Stimulated activated memory B cell treated with anti-CD40 and anti-IgM and Interleukin-4, amounts not matched to agents 10 μg/mL and 1 μg/mL and 100 μg/mL, for 72 hours (primary cell): ENCODE measurements around the gene SLC38A3.
A peak's percentile ranks its signal among the peaks of the same experiment; 100 is the strongest.
"Not testable (repeated sequence)": the region's sequence is repeated elsewhere in the genome, so short reads cannot be mapped to it uniquely, and the experiment has no call there.

Experiments used
- ATAC-seq: fragments of 150-1000 bp; cut with Tn5 transposase; 2 replicates; pipeline ENCODE4 v1.10.0; 2021
- H3K27ac Mint-ChIP-seq: one replicate; pipeline ENCODE4 v1.8.0; 2022; ENCODE audit warnings: mild to moderate bottlenecking, mixed read lengths
- H3K27me3 Mint-ChIP-seq: one replicate; pipeline ENCODE4 v1.8.0; 2022; ENCODE audit warnings: mixed read lengths
- H3K36me3 Mint-ChIP-seq: one replicate; pipeline ENCODE4 v1.8.0; 2022; ENCODE audit warnings: mixed read lengths
- H3K4me1 Mint-ChIP-seq: one replicate; pipeline ENCODE4 v1.8.0; 2022; ENCODE audit warnings: mixed read lengths
- H3K4me3 Mint-ChIP-seq: one replicate; pipeline ENCODE4 v1.8.0; 2022; ENCODE audit warnings: mild to moderate bottlenecking, moderate library complexity, mixed read lengths
- H3K9me3 Mint-ChIP-seq: one replicate; pipeline ENCODE4 v1.8.0; 2022; ENCODE audit warnings: mixed read lengths

The SLC38A3 gene

GRCh38 chr3:50208677-50209344 lies 3.7 kb downstream of the SLC38A3 start:
- H3K4me3 Mint-ChIP-seq, result no peak overlapping the region
- no peaks in the 10 kb centered on the region for H3K9me3 Mint-ChIP-seq
- H3K27me3 Mint-ChIP-seq, result peaks cover 69% of the 10 kb centered on the region
- no peak overlapping the region for H3K27ac Mint-ChIP-seq
- H3K36me3 Mint-ChIP-seq, result no peaks in the 10 kb centered on the region
- H3K4me1 Mint-ChIP-seq, result no peaks in the 10 kb centered on the region
- no peak for ATAC-seq

GRCh38 chr3:50210176-50210509 lies 5.1 kb downstream of the SLC38A3 start:
- no peaks in the 10 kb centered on the region for H3K4me1 Mint-ChIP-seq
- H3K36me3 Mint-ChIP-seq, result no peaks in the 10 kb centered on the region
- peaks cover 69% of the 10 kb centered on the region for H3K27me3 Mint-ChIP-seq
- no peak overlapping the region for H3K4me3 Mint-ChIP-seq
- H3K9me3 Mint-ChIP-seq, result no peaks in the 10 kb centered on the region
- H3K27ac Mint-ChIP-seq, result no peak overlapping the region
- no peak for ATAC-seq

DNA sequence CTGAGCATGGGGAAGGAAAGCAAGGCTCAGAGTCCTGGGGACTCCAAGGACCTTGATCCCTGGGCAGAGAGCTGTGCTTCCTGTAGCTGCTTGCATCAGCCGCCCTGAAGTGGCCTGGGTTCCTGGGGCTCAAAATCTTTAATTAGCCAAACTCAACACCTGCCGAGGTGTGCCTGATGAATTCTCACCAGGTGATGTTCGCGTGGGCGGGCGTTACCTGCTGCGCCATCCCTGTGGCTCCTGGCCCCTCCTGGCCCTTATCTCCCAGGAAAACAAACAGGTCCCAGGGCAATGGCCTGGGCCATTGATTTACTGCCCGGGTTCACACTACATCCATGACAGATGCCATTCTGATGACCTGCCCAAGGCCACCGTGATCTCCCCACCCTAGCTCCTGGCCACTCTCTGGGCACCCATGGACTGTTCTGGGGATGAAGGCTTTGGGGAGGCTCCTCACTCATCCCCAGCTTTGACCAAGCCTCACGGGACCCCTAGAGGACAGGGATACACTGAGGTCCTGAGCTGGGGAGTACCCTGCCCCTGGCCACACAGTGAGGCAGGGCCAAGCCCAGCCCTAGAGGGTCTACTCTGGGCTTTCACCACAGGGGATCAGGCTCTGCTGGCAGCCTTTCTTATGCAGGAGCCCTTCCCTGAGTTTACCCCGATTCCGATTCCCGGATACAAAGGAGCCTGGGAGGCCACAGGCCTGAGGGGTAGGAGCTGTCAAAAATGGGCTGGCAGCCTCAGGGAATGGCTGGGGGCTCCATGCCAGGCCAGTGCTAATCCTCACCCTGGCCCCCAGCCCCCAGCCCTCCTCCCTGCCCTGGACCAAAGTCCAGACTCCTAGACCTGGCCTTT lies 5.7 kb downstream of the SLC38A3 start:
- ATAC-seq, result no peak
- Mint-ChIP-seq H3K4me1 (no peaks in the 10 kb centered on the region), H3K9me3 (no peaks in the 10 kb centered on the region), H3K4me3 (no peak overlapping the region), H3K27ac (no peak overlapping the region), H3K27me3 (peaks cover 68% of the 10 kb centered on the region), H3K36me3 (no peaks in the 10 kb centered on the region)

DNA sequence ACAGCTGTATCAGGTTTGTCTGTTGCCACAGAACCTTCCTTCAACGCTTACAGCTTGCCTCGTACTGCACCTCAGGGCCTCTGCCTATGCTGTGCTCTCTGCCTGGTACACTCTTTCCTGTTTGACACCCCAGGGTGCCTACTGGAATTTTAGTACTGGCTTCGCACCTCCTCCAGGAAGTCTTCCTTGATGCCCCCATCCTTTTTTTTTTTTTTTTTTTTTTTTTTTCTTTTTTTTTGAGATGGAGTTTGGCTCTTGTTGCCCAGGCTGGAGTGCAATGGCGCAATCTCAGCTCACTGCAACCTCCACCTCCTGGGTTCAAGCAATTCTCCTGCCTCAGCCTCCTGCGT lies 6.3 kb downstream of the SLC38A3 start:
- not testable (repeated sequence) for ATAC-seq, H3K36me3 Mint-ChIP-seq, H3K27ac Mint-ChIP-seq, H3K9me3 Mint-ChIP-seq, H3K4me1 Mint-ChIP-seq, H3K4me3 Mint-ChIP-seq
- H3K27me3 Mint-ChIP-seq, result peaks cover 64% of the 10 kb centered on the region

DNA sequence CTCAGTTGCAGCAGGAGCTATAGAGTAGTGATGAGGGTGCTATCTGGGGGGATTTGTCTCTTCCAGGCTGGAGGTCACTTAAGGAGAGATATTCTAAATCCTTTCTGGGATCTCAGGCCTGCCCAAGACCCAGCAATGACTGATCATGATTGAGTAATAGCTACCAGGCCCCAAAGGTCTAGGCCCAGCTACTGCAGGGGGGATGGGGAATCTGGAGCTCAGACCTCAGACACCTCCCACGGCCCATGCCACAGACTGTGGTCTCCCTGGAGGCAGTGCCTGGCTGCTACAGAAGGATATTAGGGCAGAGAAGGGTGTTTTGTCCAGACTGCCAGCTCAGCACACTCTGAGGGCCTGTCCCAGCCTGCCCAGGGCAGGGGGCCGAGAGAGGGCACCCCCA lies 6.9 kb downstream of the SLC38A3 start:
- no peaks in the 10 kb centered on the region for H3K4me1 Mint-ChIP-seq
- peaks cover 60% of the 10 kb centered on the region for H3K27me3 Mint-ChIP-seq
- no peak overlapping the region for H3K27ac Mint-ChIP-seq
- H3K4me3 Mint-ChIP-seq, result no peak overlapping the region
- no peaks in the 10 kb centered on the region for H3K36me3 Mint-ChIP-seq
- no peaks in the 10 kb centered on the region for H3K9me3 Mint-ChIP-seq
- ATAC-seq, result no peak

DNA sequence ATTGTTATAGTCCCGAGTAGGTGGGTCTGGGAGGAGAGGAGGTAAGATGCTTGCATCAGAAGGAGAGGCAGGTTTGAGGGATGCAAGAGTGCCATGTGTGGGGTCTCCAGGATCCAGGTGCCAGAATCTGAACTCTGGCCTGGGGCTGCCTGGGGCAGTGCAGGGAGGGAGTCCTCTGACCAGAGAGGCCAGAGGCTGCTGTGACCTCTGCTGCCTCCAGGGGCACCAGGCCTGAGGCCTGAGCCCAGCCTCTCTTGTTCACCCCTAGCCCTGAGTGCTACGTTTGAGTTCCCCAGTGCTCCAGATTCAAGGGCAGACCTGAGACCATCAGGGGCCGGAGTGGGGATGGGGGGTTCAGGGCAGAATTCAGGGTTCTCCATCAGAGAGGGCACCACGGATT lies 7.4 kb downstream of the SLC38A3 start:
- Mint-ChIP-seq H3K4me3 (no peak overlapping the region), H3K27me3 (peaks cover 62% of the 10 kb centered on the region), H3K4me1 (no peaks in the 10 kb centered on the region), H3K9me3 (no peaks in the 10 kb centered on the region), H3K27ac (no peak overlapping the region), H3K36me3 (no peaks in the 10 kb centered on the region)
- no peak for ATAC-seq

DNA sequence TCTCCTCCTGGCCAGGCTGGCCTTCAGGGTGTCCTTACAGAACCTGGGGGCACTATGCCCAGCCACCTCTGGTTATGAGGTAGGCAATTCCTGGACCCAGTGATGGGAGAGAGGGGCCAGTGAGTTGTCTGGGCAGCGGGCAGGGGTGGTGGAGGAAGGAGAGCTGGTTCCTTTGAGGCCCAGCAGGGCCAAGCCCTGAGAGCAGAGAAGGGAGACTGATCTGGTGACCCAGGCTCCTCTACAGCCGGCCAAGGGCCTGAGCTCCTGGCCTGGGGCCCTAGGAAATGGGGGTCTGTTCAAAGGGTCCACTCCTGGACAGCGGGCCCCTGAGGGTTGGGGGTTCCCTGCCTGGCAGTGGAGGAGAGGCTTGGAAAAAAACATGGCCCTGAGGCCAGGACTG lies 7.9 kb downstream of the SLC38A3 start:
- H3K9me3 Mint-ChIP-seq, result no peaks in the 10 kb centered on the region
- no peak overlapping the region for H3K4me3 Mint-ChIP-seq
- H3K4me1 Mint-ChIP-seq, result no peaks in the 10 kb centered on the region
- no peak overlapping the region for H3K27ac Mint-ChIP-seq
- peaks cover 60% of the 10 kb centered on the region for H3K27me3 Mint-ChIP-seq
- H3K36me3 Mint-ChIP-seq, result no peaks in the 10 kb centered on the region
- no peak for ATAC-seq

DNA sequence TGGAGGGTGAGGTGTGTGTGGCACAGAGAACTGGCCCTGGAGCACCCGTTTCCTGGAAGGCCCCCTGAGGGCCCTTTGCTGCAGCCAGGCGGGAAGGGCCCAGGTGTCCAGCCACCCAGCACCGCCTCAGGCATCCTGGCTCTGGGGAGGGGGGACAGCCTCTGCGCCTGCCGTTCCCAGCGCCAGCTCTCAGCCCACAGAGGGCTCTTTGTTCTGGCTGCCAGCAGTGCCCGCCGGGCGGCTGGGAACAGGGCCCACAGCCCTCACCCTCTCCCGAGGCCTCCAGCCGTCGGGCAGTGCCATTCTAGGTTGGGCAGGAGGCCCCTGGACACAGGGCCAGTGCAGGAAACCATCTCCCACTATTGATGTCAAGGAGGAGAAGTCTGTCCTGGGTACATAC lies 8.3 kb downstream of the SLC38A3 start:
- H3K4me1 Mint-ChIP-seq, result no peaks in the 10 kb centered on the region
- no peak for ATAC-seq
- no peak overlapping the region for H3K27ac Mint-ChIP-seq
- H3K9me3 Mint-ChIP-seq, result no peaks in the 10 kb centered on the region
- no peaks in the 10 kb centered on the region for H3K36me3 Mint-ChIP-seq
- H3K4me3 Mint-ChIP-seq, result no peak overlapping the region
- H3K27me3 Mint-ChIP-seq, result peaks cover 56% of the 10 kb centered on the region

GRCh38 chr3:50214824-50215223 lies 9.8 kb downstream of the SLC38A3 start:
- no peak overlapping the region for H3K4me3 Mint-ChIP-seq
- no peaks in the 10 kb centered on the region for H3K9me3 Mint-ChIP-seq
- peaks cover 48% of the 10 kb centered on the region for H3K27me3 Mint-ChIP-seq
- no peak for ATAC-seq
- no peak overlapping the region for H3K27ac Mint-ChIP-seq
- H3K36me3 Mint-ChIP-seq, result no peaks in the 10 kb centered on the region
- H3K4me1 Mint-ChIP-seq, result no peaks in the 10 kb centered on the region

GRCh38 chr3:50215529-50215928 lies 10.5 kb downstream of the SLC38A3 start:
- no peaks in the 10 kb centered on the region for H3K4me1 Mint-ChIP-seq
- H3K4me3 Mint-ChIP-seq, result no peak overlapping the region
- no peaks in the 10 kb centered on the region for H3K36me3 Mint-ChIP-seq
- ATAC-seq, result no peak
- H3K9me3 Mint-ChIP-seq, result no peaks in the 10 kb centered on the region
- no peak overlapping the region for H3K27ac Mint-ChIP-seq
- peaks cover 53% of the 10 kb centered on the region for H3K27me3 Mint-ChIP-seq

DNA sequence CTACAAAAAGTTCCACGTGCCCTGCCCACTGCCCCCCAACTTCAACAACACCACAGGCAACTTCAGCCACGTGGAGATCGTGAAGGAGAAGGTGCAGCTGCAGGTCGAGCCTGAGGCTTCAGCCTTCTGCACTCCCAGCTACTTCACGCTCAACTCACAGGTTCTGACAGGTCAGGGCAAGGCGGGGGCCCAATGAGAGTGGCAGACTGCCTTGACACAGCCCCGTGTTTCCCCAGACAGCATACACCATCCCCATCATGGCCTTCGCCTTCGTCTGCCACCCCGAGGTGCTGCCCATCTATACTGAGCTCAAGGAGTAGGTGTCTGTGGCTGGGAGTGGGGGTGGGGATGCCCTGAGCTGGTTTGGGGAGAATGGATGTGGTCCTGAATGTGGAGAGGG lies 12.6 kb downstream of the SLC38A3 start:
- ATAC-seq, result no peak
- Mint-ChIP-seq H3K4me3 (no peak overlapping the region), H3K27ac (no peak overlapping the region), H3K9me3 (no peaks in the 10 kb centered on the region), H3K27me3 (peaks cover 47% of the 10 kb centered on the region), H3K36me3 (no peaks in the 10 kb centered on the region), H3K4me1 (no peaks in the 10 kb centered on the region)

DNA sequence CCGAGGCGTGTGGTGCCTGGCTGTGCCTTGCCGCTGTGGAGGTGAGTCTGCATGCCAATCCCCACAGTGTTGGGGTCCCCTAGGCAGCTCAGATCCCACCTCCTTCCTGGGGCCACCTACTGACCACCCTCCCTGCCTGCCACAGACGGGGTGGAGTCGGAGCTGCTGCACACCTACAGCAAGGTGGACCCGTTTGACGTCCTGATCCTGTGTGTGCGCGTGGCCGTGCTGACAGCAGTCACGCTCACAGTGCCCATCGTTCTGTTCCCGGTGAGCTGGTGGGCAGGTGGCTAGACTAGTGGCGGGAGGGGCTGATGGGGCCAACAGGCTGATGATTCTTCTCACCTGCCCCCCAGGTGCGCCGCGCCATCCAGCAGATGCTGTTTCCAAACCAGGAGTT lies 13.4 kb downstream of the SLC38A3 start:
- H3K27ac Mint-ChIP-seq, result no peak overlapping the region
- ATAC-seq, result peak; percentile 17
- no peaks in the 10 kb centered on the region for H3K4me1 Mint-ChIP-seq
- no peak overlapping the region for H3K4me3 Mint-ChIP-seq
- no peaks in the 10 kb centered on the region for H3K36me3 Mint-ChIP-seq
- H3K9me3 Mint-ChIP-seq, result no peaks in the 10 kb centered on the region
- H3K27me3 Mint-ChIP-seq, result peaks cover 39% of the 10 kb centered on the region

- Mint-ChIP-seq H3K27me3 (peaks cover 35% of the 10 kb centered on the region), H3K9me3 (no peaks in the 10 kb centered on the region), H3K4me1 (no peaks in the 10 kb centered on the region), H3K36me3 (no peaks in the 10 kb centered on the region), H3K4me3 (no peak overlapping the region), H3K27ac (no peak overlapping the region)
- ATAC-seq, result no peak
These were observed 14.2 kb downstream of the SLC38A3 start for GRCh38 chr3:50219285-50219684.

DNA sequence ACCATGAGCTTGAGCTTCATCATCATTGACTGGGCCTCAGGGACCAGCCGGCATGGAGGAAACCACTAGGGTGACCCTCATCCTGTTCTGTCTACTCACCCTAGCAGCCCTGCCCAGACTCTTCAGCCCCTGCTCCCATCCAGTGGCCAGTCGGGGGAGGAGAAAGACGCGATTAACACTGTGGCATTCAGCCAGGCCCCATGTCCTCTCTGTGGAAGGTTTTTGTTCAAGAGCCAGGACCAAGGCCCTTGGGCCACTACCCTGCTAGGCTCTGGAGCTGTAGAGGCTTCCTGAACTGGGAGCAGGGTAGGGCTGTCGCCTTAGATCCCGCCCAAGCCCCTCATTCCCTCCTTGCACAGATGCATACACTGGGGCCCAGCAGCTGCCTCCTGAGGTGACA lies 15.0 kb downstream of the SLC38A3 start:
- H3K4me1 Mint-ChIP-seq, result peaks cover 1% of the 10 kb centered on the region
- no peaks in the 10 kb centered on the region for H3K9me3 Mint-ChIP-seq
- H3K27ac Mint-ChIP-seq, result no peak overlapping the region
- H3K4me3 Mint-ChIP-seq, result no peak overlapping the region
- no peaks in the 10 kb centered on the region for H3K36me3 Mint-ChIP-seq
- ATAC-seq, result no peak
- peaks cover 35% of the 10 kb centered on the region for H3K27me3 Mint-ChIP-seq

DNA sequence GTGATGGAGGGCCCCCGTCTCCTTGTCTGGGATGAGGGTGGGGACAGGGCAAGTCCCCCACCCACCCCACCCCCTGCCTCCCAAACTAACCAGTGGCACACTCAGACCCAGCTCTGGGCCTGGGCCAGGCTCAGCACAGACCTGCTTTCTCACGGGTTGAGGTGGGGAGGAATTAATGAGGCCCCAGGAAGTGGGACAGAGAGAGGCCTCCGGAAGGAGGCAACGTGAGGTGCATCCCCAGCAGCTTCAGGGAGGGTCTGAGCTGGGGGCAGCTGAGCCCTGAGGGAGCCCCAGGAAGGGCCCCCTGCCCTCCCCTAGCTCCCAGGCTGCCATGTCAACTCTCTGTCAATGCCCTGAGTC lies 16.0 kb downstream of the SLC38A3 start:
- Mint-ChIP-seq H3K27me3 (peaks cover 30% of the 10 kb centered on the region), H3K4me1 (peaks cover 10% of the 10 kb centered on the region), H3K36me3 (no peaks in the 10 kb centered on the region), H3K4me3 (no peak overlapping the region), H3K27ac (no peak overlapping the region), H3K9me3 (no peaks in the 10 kb centered on the region)
- ATAC-seq, result no peak

DNA sequence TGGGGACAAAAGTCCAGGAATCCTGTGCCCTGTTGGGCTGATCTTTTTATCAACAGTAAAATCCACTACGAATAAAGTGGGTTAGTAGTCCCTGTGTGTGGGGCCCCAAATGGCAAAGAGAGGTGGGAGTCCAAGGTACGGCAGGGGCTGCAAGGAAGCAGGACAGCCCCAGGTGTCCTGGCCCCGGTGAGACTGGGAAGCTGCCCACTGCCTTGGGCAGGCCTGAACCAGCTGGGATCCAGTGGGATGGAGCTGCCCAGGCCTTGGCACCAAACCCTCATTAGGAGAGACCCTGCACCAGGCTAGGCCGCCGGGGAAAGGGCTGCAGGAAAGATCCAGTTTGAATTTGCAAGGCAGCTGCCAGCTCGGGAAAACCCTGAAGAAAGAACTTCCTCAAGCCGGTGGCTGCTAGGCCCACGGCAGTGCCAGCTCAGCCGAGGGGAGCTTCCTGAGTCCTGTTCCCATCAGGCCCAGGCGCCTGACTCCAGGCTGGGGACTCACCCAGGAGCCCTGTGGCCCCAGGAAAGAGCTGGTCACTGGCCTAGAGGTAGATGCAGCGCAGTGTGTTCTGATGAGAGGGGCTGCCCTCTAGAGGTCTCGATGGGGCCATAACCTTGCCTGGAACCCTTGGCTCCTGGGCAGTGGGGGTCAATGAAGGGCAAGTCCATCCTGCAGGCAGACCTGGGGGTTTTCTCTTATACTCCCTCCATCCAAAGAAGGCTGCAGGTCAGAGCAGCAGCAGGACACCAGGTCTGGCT lies 16.5 kb downstream of the SLC38A3 start:
- H3K9me3 Mint-ChIP-seq, result no peaks in the 10 kb centered on the region
- H3K36me3 Mint-ChIP-seq, result no peaks in the 10 kb centered on the region
- peaks cover 15% of the 10 kb centered on the region for H3K4me1 Mint-ChIP-seq
- ATAC-seq, result no peak
- H3K27ac Mint-ChIP-seq, result no peak overlapping the region
- H3K27me3 Mint-ChIP-seq, result peaks cover 30% of the 10 kb centered on the region
- H3K4me3 Mint-ChIP-seq, result no peak overlapping the region
